HG03108 (cell line): Measurements from ENCODE around the gene EGF.
"Not testable (repeated sequence)": the region's sequence is repeated elsewhere in the genome, so short reads cannot be mapped to it uniquely, and the experiment has no call there.

Source experiments
- ATAC-seq: cut with Tn5 transposase; IDR thresholded peaks from one replicate; pipeline ENCODE4 v1.9.1; 2021; ENCODE audit warnings: moderate library complexity; ENCODE audit not compliant: unreplicated experiment

EGF gene

GRCh38 chr4:109912706-109913595, at the start of gene EGF:
Gene EGF (plus strand): TSS chr4:109912883. CDS start chr4:109913336, 453 bp downstream.
- ATAC-seq, result no peak

GRCh38 chr4:109864134-109864533, 48.5 kb upstream of the EGF start:
- ATAC-seq, result no peak

- ATAC-seq, result no peak
These were observed 42.6 kb upstream of the EGF start for GRCh38 chr4:109870061-109870460.

- ATAC-seq, result no peak
These were observed 40.6 kb upstream of the EGF start for GRCh38 chr4:109872065-109872464.

GRCh38 chr4:109872950-109873656, 39.6 kb upstream of the EGF start:
- ATAC-seq, result no peak

- no peak for ATAC-seq
These were observed 38.7 kb upstream of the EGF start for GRCh38 chr4:109873791-109874514.

- ATAC-seq, result no peak
These were observed 37.6 kb upstream of the EGF start for GRCh38 chr4:109875106-109875505.

DNA sequence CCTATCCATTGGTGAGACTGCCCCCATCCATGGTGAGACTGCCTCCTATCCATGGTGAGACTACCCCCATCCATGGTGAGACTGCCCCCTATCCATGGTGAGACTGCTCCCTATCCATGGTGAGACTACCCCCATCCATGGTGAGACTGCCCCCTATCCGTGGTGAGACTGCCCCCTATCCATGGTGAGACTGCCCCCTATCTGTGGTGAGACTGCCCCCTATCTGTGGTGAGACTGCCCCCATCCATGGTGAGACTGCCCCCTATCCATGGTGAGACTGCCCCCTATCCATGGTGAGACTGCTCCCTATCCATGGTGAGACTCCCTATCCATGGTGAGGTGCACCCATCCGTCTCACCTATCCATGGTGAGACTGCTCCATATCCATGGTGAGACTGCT, 37.1 kb upstream of the EGF start:
- ATAC-seq, result not testable (repeated sequence)

- ATAC-seq, result no peak
These were observed 35.9 kb upstream of the EGF start for GRCh38 chr4:109876634-109877265.

DNA sequence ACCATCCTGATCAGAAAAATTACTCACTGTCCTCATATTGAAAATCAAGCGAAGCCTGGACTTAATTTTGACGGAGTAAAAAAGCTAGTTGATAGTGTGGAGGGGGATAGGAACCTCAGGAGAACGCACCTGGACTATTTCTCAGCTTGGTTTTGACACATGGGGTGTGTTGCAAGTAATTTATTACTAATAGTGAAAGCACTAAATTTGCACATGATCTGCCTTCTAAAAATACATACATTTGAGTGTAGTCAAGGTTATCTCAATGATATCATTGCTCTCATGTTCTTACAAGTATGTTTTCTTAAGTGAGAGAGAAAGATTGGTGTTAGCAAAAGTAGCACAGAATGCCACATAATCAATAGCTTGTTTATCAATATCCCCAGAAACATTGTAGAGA, 35.3 kb upstream of the EGF start:
- peak; percentile 83 for ATAC-seq

- ATAC-seq, result no peak
These were observed 34.3 kb upstream of the EGF start for GRCh38 chr4:109878355-109878754.

- no peak for ATAC-seq
These were observed 33.6 kb upstream of the EGF start for GRCh38 chr4:109879081-109879480.

DNA sequence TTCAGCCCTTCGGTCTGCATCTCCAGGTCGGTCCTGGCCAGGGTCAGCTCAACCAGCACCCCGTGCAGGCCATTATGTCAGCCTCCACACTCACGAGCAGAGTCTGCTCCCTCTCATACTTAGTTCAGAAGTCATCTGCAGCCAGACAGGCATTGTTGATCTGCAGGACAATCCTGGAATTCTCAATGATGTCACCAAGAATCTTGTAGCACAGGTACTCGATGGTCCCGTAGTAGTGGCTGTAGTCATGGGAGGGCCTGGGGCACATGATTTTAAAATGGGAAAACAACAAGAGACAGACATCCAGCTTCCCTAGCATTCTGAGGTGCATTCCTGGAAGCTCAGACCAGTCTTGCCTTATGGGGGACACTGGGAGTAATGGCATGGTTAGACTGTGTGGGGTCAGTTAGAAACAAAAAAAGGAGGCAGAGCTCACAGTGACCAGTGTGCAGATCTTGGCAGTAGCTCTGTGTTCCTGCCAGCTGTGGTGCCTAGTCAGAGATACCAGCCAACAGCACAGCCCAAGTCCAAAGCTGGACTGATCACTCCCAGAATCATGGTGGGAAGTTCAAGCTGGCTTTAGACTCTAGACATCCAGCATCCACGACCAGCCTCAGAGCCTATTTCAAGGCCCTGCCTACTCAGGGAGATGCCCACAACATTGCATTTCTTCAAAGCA, 32.9 kb upstream of the EGF start:
- no peak for ATAC-seq

- no peak for ATAC-seq
These were observed 26.4 kb upstream of the EGF start for GRCh38 chr4:109886303-109886702.

DNA sequence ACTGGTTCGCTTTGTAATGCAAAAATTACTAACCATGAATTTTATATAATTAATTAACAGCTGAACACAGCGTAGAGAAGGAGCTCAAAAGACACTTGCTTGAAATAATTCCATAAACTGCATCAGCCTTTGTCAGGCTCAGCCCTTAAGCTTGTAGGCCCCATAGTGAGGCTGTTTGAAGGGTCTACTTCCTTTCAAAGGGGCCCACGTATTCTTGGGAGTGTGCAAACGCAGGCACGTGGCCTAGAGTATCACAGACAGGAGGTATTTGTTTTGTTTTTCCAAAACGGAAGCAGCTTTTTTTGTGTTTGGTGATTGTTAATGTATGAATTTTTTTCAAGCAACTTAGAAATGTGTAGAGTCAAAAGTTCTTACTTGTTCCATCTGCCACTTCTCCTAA, 25.6 kb upstream of the EGF start:
- no peak for ATAC-seq

GRCh38 chr4:109890076-109890475, 22.6 kb upstream of the EGF start:
- ATAC-seq, result no peak

- ATAC-seq, result no peak
These were observed 10.0 kb upstream of the EGF start for GRCh38 chr4:109902559-109903251.

GRCh38 chr4:109908731-109909130, 4.0 kb upstream of the EGF start:
- ATAC-seq, result no peak

GRCh38 chr4:109910256-109910655, 2.4 kb upstream of the EGF start:
- no peak for ATAC-seq
